ENCODE results near the gene PTPN23. TPM values are rescaled to one million over a fixed set of nuclear protein-coding genes. Genes with fewer than 3 reads are reported as not detected.

The PTPN23 gene
- total RNA-seq, 2 donors from 2014 or later, result 30.5 to 44.0 TPM

- Histone ChIP-seq H3K9me3 (no peaks in the 10 kb centered on the region), H3K36me3 (peaks cover 6% of the 10 kb centered on the region), H3K4me1 (peaks cover 3% of the 10 kb centered on the region), H3K9ac (ENCODE audit: low read depth in 2 of 2, low read length in 2 of 2) (no peak overlapping the region), H3K4me3 (no peak overlapping the region), H3K27ac (no peak overlapping the region), H3K27me3 (no peaks in the 10 kb centered on the region)
- TF ChIP-seq CTCF (IDR thresholded peaks at IDR 0.05), result no peak
- no peak for DNase-seq
- intact Hi-C loops (cut with DNase I), result no loop called here
Observed at GRCh38 chr3:47406762-47407149, 25.9 kb downstream of the PTPN23 start.

- no peak for TF ChIP-seq CTCF (IDR thresholded peaks at IDR 0.05)
- no peak overlapping the region for H3K9ac ChIP-seq (ENCODE audit: low read depth in 2 of 2, low read length in 2 of 2)
- peaks cover 11% of the 10 kb centered on the region for H3K36me3 ChIP-seq
- no peak overlapping the region for H3K4me3 ChIP-seq
- H3K27me3 ChIP-seq, result no peaks in the 10 kb centered on the region
- no peak overlapping the region for H3K27ac ChIP-seq
- intact Hi-C loops (cut with DNase I), result no loop called here
- H3K9me3 ChIP-seq, result no peaks in the 10 kb centered on the region
- peaks cover 3% of the 10 kb centered on the region for H3K4me1 ChIP-seq
- no peak for DNase-seq
Observed at GRCh38 chr3:47407237-47407636, 26.4 kb downstream of the PTPN23 start.

- Histone ChIP-seq H3K27me3 (no peaks in the 10 kb centered on the region), H3K9me3 (no peaks in the 10 kb centered on the region), H3K9ac (ENCODE audit: low read depth in 2 of 2, low read length in 2 of 2) (no peak overlapping the region), H3K27ac (no peak overlapping the region), H3K4me1 (peaks cover 3% of the 10 kb centered on the region), H3K4me3 (no peak overlapping the region), H3K36me3 (peaks cover 12% of the 10 kb centered on the region)
- intact Hi-C loops (cut with DNase I), result no loop called here
- no peak for DNase-seq
- TF ChIP-seq CTCF (IDR thresholded peaks at IDR 0.05), result no peak
Observed at GRCh38 chr3:47407896-47408838, 27.3 kb downstream of the PTPN23 start.

- Histone ChIP-seq H3K4me1 (peaks cover 3% of the 10 kb centered on the region), H3K36me3 (peaks cover 12% of the 10 kb centered on the region), H3K9me3 (no peaks in the 10 kb centered on the region), H3K27me3 (no peaks in the 10 kb centered on the region), H3K27ac (no peak overlapping the region), H3K9ac (ENCODE audit: low read depth in 2 of 2, low read length in 2 of 2) (no peak overlapping the region), H3K4me3 (no peak overlapping the region)
- DNase-seq, result no peak
- intact Hi-C loops (cut with DNase I), result no loop called here
- TF ChIP-seq CTCF (IDR thresholded peaks at IDR 0.05), result no peak
Observed at GRCh38 chr3:47408839-47409229, 28.0 kb downstream of the PTPN23 start.

GRCh38 chr3:47409284-47409683 lies 28.5 kb downstream of the PTPN23 start:
- H3K36me3 ChIP-seq, result peaks cover 12% of the 10 kb centered on the region
- no peak overlapping the region for H3K9ac ChIP-seq (ENCODE audit: low read depth in 2 of 2, low read length in 2 of 2)
- H3K27ac ChIP-seq, result no peak overlapping the region
- H3K4me1 ChIP-seq, result peaks cover 3% of the 10 kb centered on the region
- no peak for TF ChIP-seq CTCF (IDR thresholded peaks at IDR 0.05)
- DNase-seq, result no peak
- no peak overlapping the region for H3K4me3 ChIP-seq
- intact Hi-C loops (cut with DNase I), result no loop called here
- no peaks in the 10 kb centered on the region for H3K9me3 ChIP-seq
- H3K27me3 ChIP-seq, result no peaks in the 10 kb centered on the region

Data from colonic mucosa (tissue), 4 donors.